OCI-LY3 (cell line): Measurements from ENCODE around the gene SIK3.

ENCODE experiments used
- EZH2phosphoT487 ChIP-seq: fragments of 200-600 bp; shearing (Covaris generic); IDR thresholded peaks from 2 replicates; pipeline ENCODE4 v1.6.1; 2018; ENCODE audit warnings: antibody characterized with exemption, mixed run types, low read depth
- TF ChIP-seq, protein P1 (sequence below): fragments of 200-600, 300-600 bp; sonication (generic); IDR thresholded peaks from 2 replicates; pipeline ENCODE4 v1.5.1; 2014; ENCODE audit warnings: antibody characterized with exemption, low read length, low read depth

DNA sequence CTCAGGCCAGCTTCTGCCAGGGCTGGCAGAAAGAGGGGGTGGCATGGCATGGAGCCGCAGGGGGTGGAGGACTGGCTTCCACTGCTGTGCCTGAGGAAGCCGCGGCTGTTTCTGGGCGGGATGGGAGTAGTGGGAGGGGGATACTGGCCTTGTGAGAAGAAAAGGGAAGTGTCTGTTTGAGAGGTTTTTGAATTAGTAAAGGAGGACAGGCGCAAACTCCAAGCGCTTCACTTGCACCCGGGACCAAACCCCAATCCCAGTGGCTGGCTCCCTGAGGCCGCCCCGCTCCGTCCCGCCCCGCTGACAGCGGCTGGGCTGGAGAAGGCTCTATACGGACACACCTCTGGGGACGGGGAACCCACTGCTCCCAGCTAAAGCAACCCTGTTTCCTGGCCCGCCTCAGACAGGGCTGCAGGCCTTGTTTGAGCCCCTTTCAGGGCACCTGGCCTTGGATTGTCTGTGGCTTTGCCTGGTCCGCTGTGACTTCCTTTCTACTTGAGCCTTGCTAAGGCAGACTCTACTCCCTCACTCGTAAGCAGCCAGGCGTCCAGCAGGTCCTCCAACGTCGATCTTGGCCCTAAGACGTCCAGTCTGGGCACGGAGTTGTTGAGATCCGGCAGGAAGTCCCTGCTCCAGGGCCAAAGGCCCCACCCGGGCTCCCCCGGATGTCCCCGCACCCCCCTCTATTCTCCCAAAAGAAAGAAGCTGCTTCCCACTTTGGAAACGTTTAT, 263.0 kb downstream of the SIK3 start:
- TF ChIP-seq, protein P1, sequence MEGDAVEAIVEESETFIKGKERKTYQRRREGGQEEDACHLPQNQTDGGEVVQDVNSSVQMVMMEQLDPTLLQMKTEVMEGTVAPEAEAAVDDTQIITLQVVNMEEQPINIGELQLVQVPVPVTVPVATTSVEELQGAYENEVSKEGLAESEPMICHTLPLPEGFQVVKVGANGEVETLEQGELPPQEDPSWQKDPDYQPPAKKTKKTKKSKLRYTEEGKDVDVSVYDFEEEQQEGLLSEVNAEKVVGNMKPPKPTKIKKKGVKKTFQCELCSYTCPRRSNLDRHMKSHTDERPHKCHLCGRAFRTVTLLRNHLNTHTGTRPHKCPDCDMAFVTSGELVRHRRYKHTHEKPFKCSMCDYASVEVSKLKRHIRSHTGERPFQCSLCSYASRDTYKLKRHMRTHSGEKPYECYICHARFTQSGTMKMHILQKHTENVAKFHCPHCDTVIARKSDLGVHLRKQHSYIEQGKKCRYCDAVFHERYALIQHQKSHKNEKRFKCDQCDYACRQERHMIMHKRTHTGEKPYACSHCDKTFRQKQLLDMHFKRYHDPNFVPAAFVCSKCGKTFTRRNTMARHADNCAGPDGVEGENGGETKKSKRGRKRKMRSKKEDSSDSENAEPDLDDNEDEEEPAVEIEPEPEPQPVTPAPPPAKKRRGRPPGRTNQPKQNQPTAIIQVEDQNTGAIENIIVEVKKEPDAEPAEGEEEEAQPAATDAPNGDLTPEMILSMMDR = no peak
- no peak for TF ChIP-seq EZH2phosphoT487
